ENCODE measurements around the gene DDX51.
"Not testable (repeated sequence)": the region's sequence is repeated elsewhere in the genome, so short reads cannot be mapped to it uniquely, and the experiment has no call there.

DDX51 gene

DNA sequence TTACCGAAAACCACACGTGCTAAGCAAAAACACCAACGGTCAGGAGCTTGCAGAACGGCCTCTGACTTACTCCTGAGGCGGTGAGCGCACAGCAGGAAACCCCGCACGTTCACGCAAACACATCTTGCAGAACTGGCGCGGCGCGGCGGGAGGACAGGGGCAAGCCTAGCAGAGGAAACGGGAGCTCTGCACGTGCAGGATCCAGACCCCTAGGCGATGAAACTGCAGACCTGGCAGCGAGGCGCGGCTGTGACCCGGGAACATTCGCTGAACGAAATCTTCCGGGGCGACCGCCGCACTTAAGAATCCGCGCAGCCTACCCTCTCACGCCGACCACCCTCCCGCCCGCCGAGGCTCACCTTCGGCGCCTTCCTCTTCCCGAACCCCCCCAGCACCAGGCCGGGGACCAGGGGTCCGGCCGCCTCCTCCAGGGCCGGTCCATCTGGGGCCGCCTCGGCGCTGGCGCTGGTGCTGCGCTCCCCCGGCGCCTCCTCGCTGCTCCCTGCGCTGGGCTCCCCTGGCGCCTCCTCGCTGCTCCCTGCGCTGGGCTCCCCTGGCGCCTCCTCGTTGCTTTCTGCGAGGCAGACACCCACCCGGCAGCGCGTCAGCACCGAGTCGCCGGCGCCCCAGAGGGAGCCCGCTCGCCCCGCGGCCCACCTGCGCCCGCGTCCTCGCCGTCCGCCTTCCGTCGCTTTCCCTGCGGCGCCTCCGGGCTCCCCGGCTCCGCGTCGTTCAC lies 615 bp downstream of the DDX51 start:
- Mint-ChIP-seq H3K27me3 (no peaks in the 10 kb centered on the region), H3K27ac (peak overlapping the region; percentile 90), H3K4me1 (peaks cover 42% of the 10 kb centered on the region), H3K9me3 (no peaks in the 10 kb centered on the region), H3K4me3 (peak overlapping the region; percentile 75), H3K36me3 (peaks cover 16% of the 10 kb centered on the region)
- peak; percentile 52 for ATAC-seq

DNA sequence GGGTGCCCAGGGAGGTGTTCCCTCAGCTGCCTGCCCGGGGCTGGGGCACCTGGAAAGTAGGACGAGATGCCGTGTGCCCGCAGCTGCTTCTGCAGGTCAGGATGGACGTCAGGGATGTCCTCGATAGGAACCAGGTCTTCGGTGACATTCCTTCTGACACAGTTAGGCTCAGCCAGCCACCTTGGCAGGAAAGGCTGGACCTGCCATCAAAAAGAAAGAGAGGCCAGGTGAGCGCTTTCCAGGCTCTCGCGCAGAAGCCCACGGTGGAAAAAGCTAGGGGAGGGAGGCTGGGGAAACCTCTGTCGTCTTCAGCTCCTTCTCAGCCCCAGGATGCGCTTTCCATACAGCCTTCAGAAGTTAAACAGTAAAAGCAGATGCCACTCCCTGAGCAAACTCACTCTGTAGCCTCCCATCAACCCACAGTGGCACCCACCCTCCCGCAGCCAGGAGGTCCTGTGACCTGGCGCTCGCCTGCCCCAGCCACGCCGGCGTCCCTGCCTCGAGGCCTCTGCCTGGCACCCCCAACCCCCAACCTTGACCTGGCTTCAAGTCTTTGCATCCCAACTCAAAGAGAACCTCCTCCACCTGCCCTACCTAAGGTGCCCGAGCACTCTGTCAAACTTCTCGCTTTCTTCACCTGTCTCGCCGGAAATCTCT lies 1.3 kb downstream of the DDX51 start:
- H3K4me3 Mint-ChIP-seq, result peak overlapping the region; percentile 75
- H3K27ac Mint-ChIP-seq, result peak overlapping the region; percentile 90
- H3K27me3 Mint-ChIP-seq, result no peaks in the 10 kb centered on the region
- no peak for ATAC-seq
- H3K4me1 Mint-ChIP-seq, result peaks cover 42% of the 10 kb centered on the region
- H3K9me3 Mint-ChIP-seq, result no peaks in the 10 kb centered on the region
- peaks cover 19% of the 10 kb centered on the region for H3K36me3 Mint-ChIP-seq

DNA sequence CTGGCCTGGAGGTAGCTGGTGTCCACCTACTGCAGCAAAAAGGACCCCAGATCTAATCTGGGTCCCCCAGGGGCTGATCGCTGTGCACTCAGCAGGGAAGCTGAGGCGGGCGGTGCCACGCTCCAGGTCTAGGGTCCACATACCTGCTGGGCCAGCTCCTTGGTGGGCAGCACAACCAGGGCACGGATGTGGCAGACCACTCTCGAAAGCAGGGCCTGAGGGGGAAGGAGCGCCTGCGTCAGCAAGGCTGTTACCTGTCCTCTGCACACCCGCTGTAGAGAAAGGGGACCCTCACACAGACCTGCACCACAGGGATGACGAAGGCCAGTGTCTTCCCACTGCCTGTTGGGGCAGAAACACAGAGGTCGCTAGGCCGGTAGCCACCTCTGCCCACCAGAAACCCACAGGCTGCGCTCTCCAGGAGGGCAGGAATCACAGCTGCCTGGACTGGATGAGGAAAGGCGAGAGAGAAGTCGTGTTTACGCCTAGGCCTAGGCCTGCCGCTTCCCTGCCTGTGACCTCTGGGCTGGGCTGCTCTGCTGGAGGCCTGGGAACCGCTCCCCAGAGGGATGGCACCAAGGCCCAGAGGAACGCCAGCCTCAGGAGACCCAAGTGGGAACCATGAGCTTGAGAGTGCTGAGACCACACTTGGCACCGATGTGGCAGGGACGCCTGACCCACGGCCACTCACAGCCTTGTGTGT lies 2.0 kb downstream of the DDX51 start:
- peaks cover 21% of the 10 kb centered on the region for H3K36me3 Mint-ChIP-seq

DNA sequence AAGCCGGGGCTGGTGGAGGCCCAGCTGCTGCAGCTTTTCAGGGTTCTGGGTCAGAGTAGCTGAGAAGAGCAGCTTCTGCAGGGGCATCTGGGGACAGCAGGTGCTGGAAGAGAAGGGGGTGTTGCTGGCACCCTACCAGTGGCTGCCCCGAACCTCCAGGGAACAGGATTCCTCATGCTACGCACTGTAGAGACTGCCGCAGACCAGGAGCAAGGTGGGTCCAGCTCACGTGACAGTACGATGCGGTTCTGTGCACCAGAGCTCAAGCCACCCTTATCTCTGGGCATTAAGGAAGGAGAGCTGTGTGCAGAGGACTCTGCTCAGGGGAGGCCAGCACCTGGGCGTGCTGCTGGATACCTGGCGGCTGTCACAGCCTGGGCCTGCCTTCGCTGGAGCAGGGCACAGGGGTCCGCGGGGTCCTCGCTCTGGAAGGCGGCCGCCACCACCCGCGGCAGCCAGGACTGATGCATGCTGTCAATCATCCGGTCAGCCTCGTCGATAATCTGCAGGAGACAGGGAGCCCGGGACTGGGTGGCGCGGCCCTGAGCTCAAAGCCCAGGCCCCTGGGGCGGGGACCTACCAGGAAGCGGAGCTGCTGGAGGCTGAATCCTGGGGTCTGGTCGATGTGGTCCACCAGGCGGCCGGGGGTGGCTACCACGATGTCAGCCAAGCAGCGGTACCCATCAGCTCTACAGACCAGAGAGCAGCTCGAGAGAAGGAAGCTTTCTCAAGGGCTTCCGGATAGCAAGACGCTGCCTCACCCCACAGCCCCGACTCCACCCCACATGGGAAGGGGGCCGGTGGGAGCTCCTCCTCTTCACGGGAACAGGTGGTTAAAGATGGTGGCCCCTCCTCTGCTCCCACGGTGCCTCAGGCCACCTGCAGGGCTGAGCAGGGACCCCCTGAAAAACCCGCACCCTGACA lies 2.9 kb downstream of the DDX51 start:
- no peak overlapping the region for H3K4me3 Mint-ChIP-seq
- no peak for ATAC-seq
- H3K9me3 Mint-ChIP-seq, result no peaks in the 10 kb centered on the region

More for the DNA sequence above, 2.0 kb downstream of the DDX51 start:
- Mint-ChIP-seq H3K27me3 (no peaks in the 10 kb centered on the region), H3K27ac (peak overlapping the region; percentile 90), H3K4me1 (peaks cover 42% of the 10 kb centered on the region), H3K9me3 (no peaks in the 10 kb centered on the region), H3K4me3 (peak overlapping the region; percentile 57)
- no peak for ATAC-seq

DNA sequence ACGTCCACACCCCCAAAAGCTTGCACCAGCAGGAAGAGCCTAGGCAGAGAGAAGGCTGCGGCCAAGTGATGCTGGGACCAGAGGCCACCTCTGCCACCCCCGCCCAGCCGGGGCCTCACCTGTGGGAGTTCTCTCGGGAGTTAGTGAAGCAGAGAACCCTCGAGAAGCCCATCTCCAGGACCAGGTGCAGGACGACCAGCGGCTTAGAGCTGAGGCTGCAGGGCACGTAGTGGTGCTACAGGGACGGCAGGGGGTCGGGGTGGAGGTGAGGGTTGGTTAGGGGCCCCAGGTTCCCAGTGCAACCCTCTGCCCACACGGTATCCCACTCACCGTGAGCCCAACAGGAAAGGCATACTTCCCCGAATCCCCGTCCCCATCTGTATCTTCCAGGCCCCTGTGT lies 3.6 kb downstream of the DDX51 start:
- peaks cover 21% of the 10 kb centered on the region for H3K36me3 Mint-ChIP-seq
- ATAC-seq, result no peak
- H3K27me3 Mint-ChIP-seq, result no peaks in the 10 kb centered on the region

More for the DNA sequence above, 2.9 kb downstream of the DDX51 start:
- peaks cover 21% of the 10 kb centered on the region for H3K36me3 Mint-ChIP-seq
- H3K27me3 Mint-ChIP-seq, result no peaks in the 10 kb centered on the region
- no peak overlapping the region for H3K27ac Mint-ChIP-seq
- H3K4me1 Mint-ChIP-seq, result peaks cover 34% of the 10 kb centered on the region

DNA sequence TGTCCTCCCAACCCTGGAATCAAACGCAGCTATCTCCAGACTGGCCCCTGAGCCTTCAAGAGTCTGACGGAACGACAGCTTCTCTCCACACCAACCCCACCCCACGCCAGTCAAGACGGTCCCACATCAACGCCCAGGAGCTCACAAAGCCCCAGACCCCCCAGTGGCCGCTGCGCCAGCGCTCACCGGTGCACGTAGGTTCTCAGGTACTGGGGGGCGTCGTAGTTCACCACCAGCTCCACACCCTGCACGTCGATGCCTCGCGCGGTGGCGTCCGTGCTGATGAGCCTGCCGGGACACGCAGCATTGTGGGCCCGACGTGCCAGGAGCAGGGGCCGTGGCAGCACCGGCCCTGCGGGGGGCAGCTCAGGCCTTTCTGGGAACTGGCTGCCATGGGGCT lies 4.2 kb downstream of the DDX51 start:
- peaks cover 21% of the 10 kb centered on the region for H3K4me1 Mint-ChIP-seq
- no peak overlapping the region for H3K4me3 Mint-ChIP-seq
- no peaks in the 10 kb centered on the region for H3K9me3 Mint-ChIP-seq
- no peaks in the 10 kb centered on the region for H3K27me3 Mint-ChIP-seq
- H3K36me3 Mint-ChIP-seq, result peaks cover 21% of the 10 kb centered on the region
- no peak for ATAC-seq
- no peak overlapping the region for H3K27ac Mint-ChIP-seq

More for the DNA sequence above, 3.6 kb downstream of the DDX51 start:
- Mint-ChIP-seq H3K4me3 (no peak overlapping the region), H3K27ac (no peak overlapping the region), H3K4me1 (peaks cover 27% of the 10 kb centered on the region), H3K9me3 (no peaks in the 10 kb centered on the region)

DNA sequence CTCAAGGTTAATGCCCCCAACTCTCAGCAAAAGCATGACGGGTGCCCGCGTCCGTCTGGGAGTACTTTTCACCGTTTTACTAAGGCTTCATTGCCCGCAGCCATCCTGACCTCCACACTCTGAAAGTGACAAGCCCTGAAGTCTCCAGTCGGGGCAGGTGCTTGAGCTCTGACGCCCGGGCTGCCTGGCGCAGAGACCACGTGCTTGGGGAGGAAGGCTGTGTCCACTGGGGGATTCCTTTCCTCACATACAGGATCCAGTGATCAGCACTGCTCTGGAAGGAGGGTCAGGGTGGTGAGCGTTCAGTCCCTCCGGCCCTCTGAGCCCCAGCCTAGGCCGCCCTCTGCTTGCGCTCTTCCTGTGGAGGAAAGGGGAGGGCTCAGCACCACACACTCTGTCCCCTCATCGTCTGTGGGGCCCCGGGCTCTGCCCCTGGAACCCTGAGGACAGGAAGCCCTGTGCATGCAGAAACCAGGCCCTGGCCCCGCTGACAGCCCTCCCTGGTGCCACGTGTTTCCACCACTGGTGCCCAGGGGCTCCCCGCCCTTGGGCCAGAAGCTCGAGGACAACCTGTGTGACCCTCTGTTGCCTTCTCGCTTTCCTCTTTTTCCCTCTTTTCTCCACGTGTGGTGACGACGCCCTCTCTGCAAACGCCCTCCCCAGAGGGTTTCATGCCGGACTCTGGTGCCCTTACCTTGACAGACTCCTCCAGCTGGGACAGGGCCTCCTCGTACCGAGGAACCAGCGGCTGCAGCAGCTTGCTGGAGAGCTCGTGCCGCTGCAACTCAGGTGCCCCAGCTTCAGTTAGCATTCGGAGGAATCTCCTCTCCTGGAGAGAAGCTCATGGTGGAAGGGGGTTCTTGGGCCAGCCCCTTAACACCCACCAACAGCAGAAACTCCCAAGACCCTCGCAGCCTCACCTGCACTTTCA lies 4.9 kb downstream of the DDX51 start:
- ATAC-seq, result no peak
- Mint-ChIP-seq H3K9me3 (no peaks in the 10 kb centered on the region), H3K27ac (no peak overlapping the region), H3K4me1 (peaks cover 16% of the 10 kb centered on the region), H3K4me3 (no peak overlapping the region), H3K27me3 (no peaks in the 10 kb centered on the region), H3K36me3 (peaks cover 21% of the 10 kb centered on the region)

DNA sequence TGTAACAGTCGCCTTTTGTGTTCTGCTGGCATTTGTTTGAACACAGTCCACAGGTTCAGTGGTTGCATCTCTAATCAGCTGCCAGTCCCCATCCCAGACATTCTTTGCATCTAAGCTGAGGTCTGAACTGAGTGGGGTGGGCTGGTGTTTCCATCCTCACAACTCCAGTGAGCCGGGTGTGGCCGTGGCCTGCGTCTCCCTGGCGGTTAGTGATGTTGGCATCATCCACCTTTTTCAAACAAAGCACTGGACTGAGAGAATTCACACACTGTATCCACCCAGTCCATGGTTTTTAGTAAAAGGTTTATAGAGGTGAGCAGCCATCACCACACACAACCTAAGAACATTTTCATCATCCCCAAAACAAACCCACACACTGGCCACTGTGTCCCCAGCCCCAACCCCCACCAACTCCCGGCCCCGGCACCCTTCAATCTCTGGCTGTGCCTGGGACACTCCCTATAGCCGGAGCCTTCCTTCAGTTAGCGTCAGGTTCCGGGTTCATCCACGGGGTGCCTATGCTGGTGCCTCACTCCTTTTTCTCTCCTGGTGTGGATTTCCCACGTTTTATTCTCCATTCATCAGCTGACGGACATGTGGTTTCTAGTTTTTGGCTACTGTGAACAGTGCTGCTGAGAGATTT lies 6.5 kb downstream of the DDX51 start:
- Mint-ChIP-seq H3K36me3 (peaks cover 21% of the 10 kb centered on the region), H3K27me3 (no peaks in the 10 kb centered on the region), H3K4me1 (peaks cover 7% of the 10 kb centered on the region), H3K27ac (no peak overlapping the region), H3K4me3 (no peak overlapping the region), H3K9me3 (no peaks in the 10 kb centered on the region)
- no peak for ATAC-seq

DNA sequence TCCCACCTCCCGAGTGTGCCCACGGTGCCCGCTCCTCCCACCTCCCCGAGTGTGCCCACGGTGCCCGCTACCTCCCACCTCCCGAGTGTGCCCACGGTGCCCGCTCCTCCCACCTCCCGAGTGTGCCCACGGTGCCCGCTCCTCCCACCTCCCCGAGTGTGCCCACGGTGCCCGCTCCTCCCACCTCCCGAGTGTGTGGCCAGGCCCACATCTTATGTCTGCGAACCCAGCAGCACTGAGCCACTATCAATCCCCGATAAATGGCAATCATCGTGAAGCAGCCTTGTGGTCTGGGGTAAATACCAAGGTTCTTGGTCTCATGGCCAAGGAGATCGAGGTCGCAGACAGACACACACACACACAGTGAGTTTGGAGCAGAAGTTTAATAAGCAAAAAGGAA lies 7.9 kb downstream of the DDX51 start:
- not testable (repeated sequence) for ATAC-seq, H3K9me3 Mint-ChIP-seq, H3K4me1 Mint-ChIP-seq, H3K4me3 Mint-ChIP-seq, H3K27ac Mint-ChIP-seq, H3K27me3 Mint-ChIP-seq
- H3K36me3 Mint-ChIP-seq, result peaks cover 21% of the 10 kb centered on the region

DNA sequence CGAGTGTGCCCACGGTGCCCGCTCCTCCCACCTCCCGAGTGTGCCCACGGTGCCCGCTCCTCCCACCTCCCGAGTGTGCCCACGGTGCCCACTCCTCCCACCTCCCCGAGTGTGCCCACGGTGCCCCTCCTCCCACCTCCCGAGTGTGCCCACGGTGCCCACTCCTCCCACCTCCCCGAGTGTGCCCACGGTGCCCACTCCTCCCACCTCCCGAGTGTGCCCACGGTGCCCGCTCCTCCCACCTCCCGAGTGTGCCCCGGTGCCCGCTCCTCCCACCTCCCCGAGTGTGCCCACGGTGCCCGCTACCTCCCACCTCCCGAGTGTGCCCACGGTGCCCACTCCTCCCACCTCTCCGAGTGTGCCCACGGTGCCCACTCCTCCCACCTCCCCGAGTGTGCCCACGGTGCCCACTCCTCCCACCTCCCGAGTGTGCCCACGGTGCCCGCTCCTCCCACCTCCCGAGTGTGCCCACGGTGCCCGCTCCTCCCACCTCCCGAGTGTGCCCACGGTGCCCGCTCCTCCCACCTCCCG lies 9.4 kb downstream of the DDX51 start:
- not testable (repeated sequence) for ATAC-seq, H3K27me3 Mint-ChIP-seq, H3K9me3 Mint-ChIP-seq, H3K4me1 Mint-ChIP-seq, H3K4me3 Mint-ChIP-seq, H3K27ac Mint-ChIP-seq
- peaks cover 18% of the 10 kb centered on the region for H3K36me3 Mint-ChIP-seq

DNA sequence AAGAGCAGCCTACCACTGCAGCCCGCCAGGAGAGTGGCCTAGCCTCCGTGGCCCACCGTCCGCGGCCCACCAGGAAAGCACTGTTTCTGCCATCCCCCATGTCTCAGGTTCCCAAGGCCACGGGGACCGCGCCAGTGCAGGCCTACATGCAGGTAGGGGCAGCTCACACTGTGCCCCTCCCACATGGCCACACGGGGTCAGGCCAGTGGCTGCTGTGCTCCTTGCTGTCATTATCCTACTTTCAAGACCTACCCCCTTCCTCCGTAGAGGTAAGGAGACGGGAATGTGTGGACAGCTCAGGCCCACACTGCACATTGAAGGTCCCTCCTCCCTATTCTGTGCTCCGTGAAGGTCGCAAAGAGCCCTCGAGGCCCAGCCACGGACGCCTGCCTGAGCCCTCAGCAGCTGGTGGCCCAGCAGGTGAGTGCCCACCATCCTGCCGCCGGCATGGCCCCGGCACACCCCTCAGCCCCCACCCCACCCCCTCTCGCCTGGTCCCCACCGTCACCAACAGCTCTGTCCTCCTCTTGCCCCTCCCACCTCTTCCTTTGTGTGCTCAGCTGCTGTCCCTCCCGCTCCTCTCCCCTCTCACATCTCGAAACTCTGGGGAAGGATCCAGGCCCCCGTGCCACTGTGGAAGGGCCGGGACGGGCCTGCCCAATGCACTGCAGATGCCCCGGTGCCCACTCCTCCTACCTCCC lies 10.0 kb downstream of the DDX51 start:
- Mint-ChIP-seq H3K9me3 (no peaks in the 10 kb centered on the region), H3K27ac (no peak overlapping the region), H3K27me3 (no peaks in the 10 kb centered on the region), H3K36me3 (peaks cover 18% of the 10 kb centered on the region), H3K4me3 (no peak overlapping the region), H3K4me1 (no peaks in the 10 kb centered on the region)
- ATAC-seq, result peak; percentile 50

DNA sequence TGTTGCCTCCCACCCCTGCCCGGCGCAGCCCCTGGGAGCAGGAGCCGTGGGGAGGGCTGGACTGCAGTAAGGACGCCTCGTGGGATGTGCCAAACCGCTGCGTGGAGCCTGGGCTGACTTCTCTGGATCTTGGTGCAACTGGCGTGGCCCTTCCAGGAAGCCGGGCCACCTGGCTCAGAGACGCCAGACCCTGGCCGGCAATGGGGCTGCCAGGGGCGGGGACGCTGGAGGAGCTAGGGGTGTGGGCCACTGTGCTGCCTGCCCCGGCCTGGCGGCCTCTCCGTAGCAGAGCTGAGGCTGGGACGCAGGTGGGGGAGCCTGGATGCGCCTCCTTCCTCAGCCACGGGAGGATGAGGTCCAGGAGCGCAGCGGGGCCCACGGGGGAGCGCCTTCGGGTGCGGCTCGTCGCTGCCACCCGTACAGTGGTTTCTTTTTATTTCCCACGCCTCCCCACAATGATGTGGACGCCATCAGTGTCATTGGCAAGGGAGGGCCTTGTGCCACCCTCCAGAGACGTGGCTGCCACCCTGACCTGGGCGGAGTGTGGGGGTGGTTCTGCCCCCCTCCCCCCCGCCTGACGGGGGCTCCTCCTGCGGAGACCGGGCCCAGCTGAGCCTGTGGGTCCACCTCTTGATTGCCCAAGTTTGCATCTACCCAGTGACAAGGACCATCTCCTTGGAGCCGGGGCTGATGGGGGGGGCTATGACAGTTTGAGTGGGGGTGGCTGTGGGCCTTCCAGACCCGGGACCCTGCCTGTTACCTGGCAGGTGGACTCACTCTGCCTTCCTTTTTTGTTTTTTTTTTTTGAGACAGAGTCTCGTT lies 11.3 kb downstream of the DDX51 start:
- H3K27me3 Mint-ChIP-seq, result no peaks in the 10 kb centered on the region
- H3K36me3 Mint-ChIP-seq, result peaks cover 27% of the 10 kb centered on the region
- no peak overlapping the region for H3K27ac Mint-ChIP-seq
- H3K4me1 Mint-ChIP-seq, result no peaks in the 10 kb centered on the region
- no peak overlapping the region for H3K4me3 Mint-ChIP-seq
- peaks cover 3% of the 10 kb centered on the region for H3K9me3 Mint-ChIP-seq
- peak; percentile 37 for ATAC-seq

Data from stimulated activated memory B cell treated with anti-CD40 and anti-IgM and Interleukin-4, amounts not matched to agents 10 μg/mL and 1 μg/mL and 100 μg/mL, for 72 hours (primary cell).